Esophagus muscularis mucosa (tissue), 3 donors: ENCODE measurements around the gene SLC22A3.
"Not testable (repeated sequence)": the region's sequence is repeated elsewhere in the genome, so short reads cannot be mapped to it uniquely, and the experiment has no call there.

Experiments used
- CTCF ChIP-seq, 3 experiments: fragments of 200-600 bp in 2 of 3; fragments of 450-650 bp in 1 of 3; sonication (generic) in 2 of 3; IDR thresholded peaks; one replicate each; pipeline ENCODE4 v1.5.1; 2017 to 2019; ENCODE audit warnings: antibody characterized with exemption in 3 of 3, mild to moderate bottlenecking in 2 of 3, moderate library complexity in 1 of 3
- POLR2AphosphoS5 ChIP-seq, 2 donors: sonication (generic); formaldehyde crosslinking; IDR thresholded peaks; one replicate each; pipeline ENCODE4 v1.6.1; 2017; ENCODE audit warnings: antibody characterized with exemption in 2 of 2

- not testable (repeated sequence) for TF ChIP-seq CTCF, POLR2AphosphoS5 (IDR thresholded peaks at IDR 0.05)
These were observed 45.6 kb upstream of the SLC22A3 start for GRCh38 chr6:160302431-160303082.
